CD4-positive, alpha-beta T cell treated with Interleukin-6 at 100 ng/mL for 8 hours (primary cell): Measurements from ENCODE around the gene RORC.
"Not testable (repeated sequence)": the region's sequence is repeated elsewhere in the genome, so short reads cannot be mapped to it uniquely, and the experiment has no call there.

ENCODE experiments used
- DNase-seq: peaks from one replicate; pipeline ENCODE4 v3.0.0-alpha.2; 2020; ENCODE audit warnings: mixed read lengths, low spot score

Gene RORC

DNA sequence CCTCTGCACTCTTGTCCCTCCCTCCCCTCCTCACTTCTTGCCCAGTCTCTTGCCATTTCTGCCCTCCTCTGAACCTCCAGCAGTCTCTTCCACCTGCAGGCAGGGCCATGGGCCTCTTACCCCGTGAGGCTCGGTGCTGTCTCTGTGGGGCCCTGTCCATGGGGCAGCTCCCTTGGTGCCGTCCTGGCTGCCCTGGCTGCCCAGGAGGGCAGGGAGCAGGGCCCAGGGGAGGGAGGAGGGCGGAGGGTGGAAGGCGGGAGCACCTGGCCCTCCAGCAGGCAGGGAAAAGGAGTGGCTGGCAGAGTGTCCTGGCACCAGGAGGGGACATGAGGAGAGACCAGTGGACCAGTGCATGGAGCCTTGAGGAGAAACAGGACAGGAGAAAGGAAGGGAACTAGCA is at the start of gene RORC:
Gene RORC, minus strand, starts transcription at position 198 of the 400 bp plus-strand sequence. Its CDS starts 38 bp downstream, at position 160.
- DNase-seq, result no peak

GRCh38 chr1:151875419-151876097 is 44.0 kb upstream of the RORC start:
- no peak for DNase-seq

DNA sequence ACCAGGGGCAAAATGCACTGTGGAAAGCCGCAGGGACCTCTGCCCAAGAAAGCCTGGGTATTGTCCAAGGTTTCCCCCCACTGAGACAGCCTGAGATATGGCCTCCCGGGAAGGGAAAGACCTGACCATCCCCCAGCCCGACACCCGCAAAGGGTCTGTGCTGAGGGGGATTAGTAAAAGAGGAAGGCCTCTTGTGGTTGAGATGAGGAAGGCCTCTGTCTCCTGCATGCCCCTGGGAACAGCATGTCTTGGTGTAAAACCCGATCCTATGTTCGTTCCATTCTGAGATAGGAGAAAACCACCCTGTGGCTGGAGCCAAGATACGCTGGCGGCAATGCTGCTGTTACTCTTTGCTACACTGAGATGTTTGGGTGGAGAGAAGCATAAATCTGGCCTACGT is 41.2 kb upstream of the RORC start:
- DNase-seq, result not testable (repeated sequence)

GRCh38 chr1:151871284-151872030 is 39.9 kb upstream of the RORC start:
- DNase-seq, result no peak

GRCh38 chr1:151868486-151868885 is 36.9 kb upstream of the RORC start:
- no peak for DNase-seq

GRCh38 chr1:151867765-151868411 is 36.3 kb upstream of the RORC start:
- no peak for DNase-seq

DNA sequence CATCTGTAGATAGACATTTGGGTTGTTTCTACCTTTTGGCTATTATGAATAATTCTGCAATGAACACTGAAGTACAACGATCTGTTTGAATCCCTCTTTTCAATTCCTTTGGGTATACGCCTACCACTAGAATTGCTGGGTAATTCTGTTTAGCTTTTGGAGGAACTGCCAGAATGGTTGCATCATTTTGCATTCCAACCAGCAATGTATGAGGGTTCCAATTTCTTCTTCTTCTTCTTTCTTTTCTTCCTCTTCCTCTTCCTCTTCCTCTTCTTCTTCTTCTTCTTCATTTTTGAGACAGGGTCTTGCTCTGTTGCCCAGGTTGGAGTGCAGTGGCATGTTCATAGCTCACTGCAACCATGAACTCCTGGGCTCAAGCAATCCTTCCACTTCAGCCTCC is 35.7 kb upstream of the RORC start:
- DNase-seq, result no peak

DNA sequence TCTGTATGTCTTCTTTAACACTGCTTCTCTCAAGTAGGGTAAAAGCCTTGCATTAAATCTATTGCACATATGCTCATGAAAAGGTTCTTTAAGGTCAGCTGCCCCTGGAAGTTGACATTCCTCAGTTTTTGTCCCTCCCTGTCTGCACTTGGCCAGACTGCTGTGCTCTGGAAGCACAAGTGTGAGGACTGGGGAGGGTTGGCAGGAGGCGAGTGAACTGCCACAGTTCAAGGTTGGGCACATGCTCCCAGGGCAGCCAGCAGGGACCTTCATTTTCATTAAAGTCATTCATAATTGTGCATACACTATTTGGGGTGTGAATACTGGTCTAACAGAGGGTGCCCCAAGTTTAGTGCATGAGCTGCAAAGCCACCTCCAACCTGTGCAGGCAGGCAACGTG is 32.8 kb upstream of the RORC start:
- no peak for DNase-seq

- no peak for DNase-seq
Observed at GRCh38 chr1:151862604-151863003, 31.0 kb upstream of the RORC start.

DNA sequence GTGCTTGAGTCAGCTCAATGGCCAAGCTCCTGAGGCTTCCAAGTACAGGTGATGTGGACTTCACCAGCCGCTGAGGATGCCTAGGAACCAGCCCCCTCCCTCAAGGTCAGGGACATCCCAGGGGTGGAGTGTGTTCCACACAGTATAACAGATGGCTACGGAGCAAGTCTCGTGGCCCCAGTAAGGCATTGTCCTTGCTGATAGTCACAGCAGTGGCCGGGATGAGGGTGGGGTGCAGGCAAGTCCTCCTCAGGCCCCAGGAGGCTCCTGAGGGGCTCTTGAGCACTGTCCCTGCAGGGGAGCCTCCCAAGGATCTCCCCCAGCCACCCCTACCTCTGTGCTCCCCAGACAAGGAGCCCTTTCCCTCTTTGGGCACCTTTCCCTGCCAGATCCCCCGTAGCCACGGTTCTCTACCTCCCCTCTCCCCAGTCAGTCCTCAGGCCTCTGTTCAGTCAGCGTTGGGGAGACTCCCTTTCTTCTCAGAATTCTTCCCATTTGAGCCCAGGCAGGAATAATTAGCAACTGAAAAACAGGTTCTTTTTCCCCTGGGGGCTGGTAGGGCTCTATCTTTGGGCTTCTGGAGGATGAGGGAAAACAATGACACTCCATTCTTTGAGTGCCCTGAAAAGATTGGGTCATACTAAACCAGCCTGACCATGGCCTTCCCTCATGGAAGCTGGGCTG is 29.0 kb upstream of the RORC start:
- no peak for DNase-seq

DNA sequence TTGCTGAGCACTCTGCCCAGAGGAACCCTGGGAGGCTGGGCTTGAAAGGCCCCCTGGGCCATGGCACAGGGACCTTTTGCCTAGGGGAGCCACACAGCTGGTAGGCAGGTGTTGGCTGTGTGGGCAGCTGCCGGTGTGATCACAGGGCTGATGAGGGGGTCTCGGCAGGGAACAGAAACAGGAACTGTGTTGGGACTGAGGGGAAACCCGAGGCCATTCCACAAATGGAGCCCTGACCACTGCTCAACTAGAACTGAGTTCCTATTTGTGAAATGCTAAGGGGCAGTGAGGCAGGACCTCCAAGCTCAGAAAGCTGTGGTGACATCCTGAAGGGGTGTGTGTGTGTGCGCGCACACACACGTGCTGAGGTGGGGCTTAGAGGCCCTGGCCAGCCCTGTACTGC is 28.3 kb upstream of the RORC start:
- no peak for DNase-seq

DNA sequence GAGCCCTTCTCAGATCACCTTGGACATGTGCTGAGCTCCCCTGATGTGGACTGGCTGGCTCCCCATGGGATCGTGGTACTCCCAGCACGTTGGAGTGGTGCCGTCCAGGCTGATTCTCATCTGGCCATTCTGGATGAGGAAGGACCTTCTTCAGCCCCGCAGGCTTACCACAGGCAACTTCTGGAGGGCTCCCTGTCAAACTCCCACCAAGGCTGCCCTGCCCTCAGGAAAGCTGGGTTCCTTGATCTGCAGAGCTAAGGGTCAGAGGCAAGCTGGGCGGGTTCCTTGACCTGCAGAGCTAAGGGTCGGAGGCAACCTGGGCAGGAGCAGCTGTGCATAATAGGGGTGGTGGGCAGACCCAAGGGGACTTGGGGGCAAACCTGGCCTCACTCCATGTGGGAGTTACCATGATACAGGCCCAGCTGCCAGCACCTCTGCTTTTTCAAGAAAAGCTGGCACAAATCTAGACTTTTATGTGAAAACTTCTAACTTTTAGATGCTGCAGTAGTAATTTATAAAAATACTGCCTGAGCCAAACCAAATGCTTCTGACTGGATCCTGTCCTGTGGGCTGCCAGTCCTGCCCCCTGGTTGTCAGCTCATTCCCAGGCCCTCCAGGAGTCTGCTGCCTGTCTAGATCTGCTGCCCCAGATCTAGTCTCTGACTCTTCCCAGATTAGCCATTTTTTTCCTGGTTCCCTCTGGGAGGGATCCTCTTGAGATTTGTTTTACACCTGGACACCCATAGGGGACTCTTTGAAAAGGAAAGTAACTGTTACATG is 27.5 kb upstream of the RORC start:
- DNase-seq, result no peak

- no peak for DNase-seq
Observed at GRCh38 chr1:151858030-151858746, 26.6 kb upstream of the RORC start.

DNA sequence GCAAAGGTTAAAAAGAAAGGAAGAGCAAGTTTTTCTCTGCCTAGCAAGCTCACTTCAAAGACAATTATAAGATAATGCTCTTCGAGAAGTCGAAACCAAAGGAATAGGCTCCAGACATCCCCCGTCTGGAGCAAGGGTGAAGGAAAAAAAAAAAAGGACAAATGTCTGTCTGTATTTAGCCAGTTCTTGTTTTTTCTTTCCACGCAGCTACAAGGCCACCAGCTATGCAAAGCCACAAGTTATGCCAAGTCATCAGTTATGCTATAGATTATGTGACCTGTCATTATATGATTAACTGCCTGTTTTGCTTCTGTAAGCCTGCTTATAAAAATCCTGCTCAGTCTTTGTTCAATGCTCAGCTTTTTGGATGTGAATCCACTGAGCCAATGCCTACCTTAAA is 24.3 kb upstream of the RORC start:
- DNase-seq, result no peak

GRCh38 chr1:151855516-151855915 is 23.9 kb upstream of the RORC start:
- not testable (repeated sequence) for DNase-seq

GRCh38 chr1:151854658-151855057 is 23.1 kb upstream of the RORC start:
- DNase-seq, result no peak

DNA sequence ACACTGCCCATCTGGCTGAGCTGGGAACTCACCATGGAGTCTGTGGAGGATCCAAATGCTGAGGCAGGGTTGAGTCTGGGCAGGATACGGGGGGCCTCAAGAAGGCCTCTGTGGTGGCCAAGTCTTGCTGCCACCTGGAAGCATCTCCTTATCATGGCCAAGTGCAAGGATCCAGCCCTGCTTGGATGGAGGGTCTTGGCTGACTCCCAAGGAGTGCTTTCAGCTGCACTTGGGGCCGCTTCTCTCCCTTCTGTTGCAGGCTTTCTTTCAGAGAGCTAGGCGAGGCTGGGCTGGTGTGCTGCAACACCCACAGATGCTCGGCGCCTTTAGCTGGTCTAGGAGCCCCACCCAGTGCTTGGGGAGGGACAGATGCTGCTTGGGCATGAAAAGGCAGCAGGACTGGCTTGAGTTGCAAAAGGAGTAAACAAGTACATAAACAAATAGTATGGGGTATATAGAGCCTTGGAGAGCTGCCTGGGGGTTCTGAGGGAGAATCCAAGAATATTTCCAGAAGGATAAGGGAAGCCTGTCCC is 21.9 kb upstream of the RORC start, which contains the start of gene THEM5:
Gene THEM5, minus strand, starts transcription at position 302 of the 533 bp plus-strand sequence. Its CDS starts 147 bp downstream, at position 155.
- no peak for DNase-seq

DNA sequence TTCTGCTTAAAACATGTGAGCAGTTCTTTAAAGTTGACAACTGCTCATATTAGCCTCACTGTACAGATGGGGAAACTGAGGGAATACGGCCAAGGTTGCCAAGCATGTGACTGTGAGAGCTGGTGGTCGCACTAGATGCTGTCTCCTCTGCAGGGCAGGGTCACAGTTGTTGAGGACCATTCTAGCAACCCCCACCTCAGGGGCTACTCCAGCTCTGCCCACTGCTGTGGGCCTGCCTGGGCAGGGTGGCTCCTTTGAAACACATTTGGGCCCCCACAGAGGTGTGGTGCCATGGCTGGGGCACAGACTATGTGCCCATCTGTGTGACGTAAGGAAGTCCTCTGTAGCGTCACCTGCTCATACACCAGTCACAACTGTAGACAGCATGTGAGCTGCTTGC is 21.1 kb upstream of the RORC start:
- DNase-seq, result no peak

- DNase-seq, result no peak
Observed at GRCh38 chr1:151851886-151852285, 20.3 kb upstream of the RORC start.

- no peak for DNase-seq
Observed at GRCh38 chr1:151849871-151850270, 18.3 kb upstream of the RORC start.

DNA sequence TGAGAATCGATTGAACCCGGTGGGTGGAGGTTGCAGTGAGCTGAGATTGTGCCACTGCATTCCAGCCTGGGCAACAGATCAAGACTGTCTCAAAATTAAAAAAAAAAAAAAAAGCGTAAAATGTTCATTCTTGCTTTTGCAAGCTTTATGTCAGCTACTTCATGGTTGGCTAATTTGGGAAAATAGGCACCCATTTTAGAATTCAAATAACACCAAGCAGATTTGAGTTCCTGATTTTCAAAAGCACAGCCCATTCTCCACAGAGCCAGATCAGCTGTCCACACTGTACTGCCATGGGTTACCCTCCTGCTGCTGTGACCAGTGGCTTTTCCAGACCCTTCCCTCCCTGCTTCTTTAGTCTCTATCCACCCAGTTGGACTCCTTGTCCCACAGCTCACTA is 17.5 kb upstream of the RORC start:
- no peak for DNase-seq
